ENCODE measurements around the gene INTS6.

The INTS6 gene

DNA sequence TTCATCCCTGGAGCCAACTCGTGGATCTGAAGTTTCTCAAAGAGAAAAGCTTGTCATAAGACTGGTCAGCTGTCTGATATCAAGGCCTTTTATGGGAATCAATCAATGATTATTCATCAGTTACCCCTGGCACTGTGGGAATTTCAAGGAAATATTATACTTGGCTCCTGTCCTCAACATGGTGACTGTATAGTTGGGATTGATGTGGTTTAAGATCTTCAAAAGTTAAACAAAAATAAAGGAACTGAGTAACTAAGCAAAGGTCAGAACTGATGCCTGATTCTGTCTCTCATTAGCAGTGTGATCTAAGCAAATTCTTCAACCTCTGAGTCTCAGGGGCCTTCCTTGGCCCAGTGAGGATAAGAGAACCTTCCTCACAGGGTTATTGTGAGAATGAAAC, 135.6 kb downstream of the INTS6 start:
- no peak for DNase-seq (ENCODE audit: low spot score)

GRCh38 chr13:51313619-51314018, 139.2 kb downstream of the INTS6 start:
- DNase-seq (ENCODE audit: low spot score): no peak

DNA sequence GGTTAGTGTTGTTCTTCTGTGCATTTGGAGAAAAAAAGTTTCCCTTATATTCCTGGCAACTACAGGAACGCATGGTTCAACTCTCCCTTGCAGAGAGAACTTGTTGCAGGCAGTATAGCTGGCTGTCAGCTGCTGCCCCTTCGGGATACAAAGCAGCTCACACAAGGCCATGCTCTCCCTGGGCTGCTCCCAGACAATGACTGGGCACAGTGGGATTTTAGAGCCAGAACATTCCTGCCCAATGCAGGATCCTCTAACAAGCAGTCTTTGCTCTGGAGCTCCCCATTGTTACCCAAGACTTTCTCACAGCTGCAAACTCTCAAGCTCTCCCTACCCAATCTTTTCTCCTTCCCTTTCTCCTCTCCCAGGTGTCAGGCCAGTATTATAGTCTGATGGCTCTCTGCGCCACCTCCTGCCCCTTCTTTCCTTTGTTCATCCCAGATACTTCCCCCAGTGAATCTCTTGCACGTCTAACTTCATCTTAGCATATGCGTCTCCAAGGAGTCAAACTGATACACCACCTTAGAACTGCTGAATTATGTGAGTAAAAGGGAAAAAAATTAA, 140.8 kb downstream of the INTS6 start:
- DNase-seq (ENCODE audit: low spot score): no peak

Measured in HuH-7 (cell line).